Osteoblast (primary cell): ENCODE results near the gene CYSTM1. TPM values are rescaled to one million over a fixed set of nuclear protein-coding genes. Genes with fewer than 3 reads are reported as not detected.

Experiments used
- DNase-seq: peaks from one replicate; pipeline ENCODE4 v3.0.0; 2011; ENCODE audit warnings: low spot score, mixed read lengths; ENCODE audit not compliant: insufficient read length; ENCODE audit errors: missing footprints
- H2AFZ ChIP-seq: 2 replicates; pipeline ENCODE4 v1.6.0; 2011; ENCODE audit warnings: mild to moderate bottlenecking, low read length
- H3K27ac ChIP-seq: 2 replicates; pipeline ENCODE4 v1.5.1; 2011; ENCODE audit warnings: mild to moderate bottlenecking, low read depth, low read length, moderate library complexity
- H3K27me3 ChIP-seq: 2 replicates; pipeline ENCODE4 v1.6.0; 2012; ENCODE audit warnings: mild to moderate bottlenecking, control low read depth, inconsistent platforms, low read length, moderate library complexity; ENCODE audit not compliant: insufficient read depth
- H3K36me3 ChIP-seq: 2 replicates; pipeline ENCODE4 v1.5.1; 2011; ENCODE audit warnings: mild to moderate bottlenecking, low read length, control low read depth, moderate library complexity; ENCODE audit not compliant: insufficient read depth
- H3K4me1 ChIP-seq: 2 replicates; pipeline ENCODE4 v1.5.1; 2011; ENCODE audit warnings: mild to moderate bottlenecking, low read length, control low read depth, moderate library complexity; ENCODE audit not compliant: insufficient read depth
- H3K4me2 ChIP-seq: 2 replicates; pipeline ENCODE4 v1.6.0; 2011; ENCODE audit warnings: mild to moderate bottlenecking, low read length; ENCODE audit not compliant: insufficient read depth
- H3K4me3 ChIP-seq: fragments of 200-600 bp; sonication (generic); 3 replicates; pipeline ENCODE4 v1.5.1; 2012; ENCODE audit warnings: mild to moderate bottlenecking, low read length, inconsistent platforms; ENCODE audit not compliant: insufficient read depth
- H3K79me2 ChIP-seq: 2 replicates; pipeline ENCODE4 v1.6.0; 2012; ENCODE audit warnings: mild to moderate bottlenecking, low read length, control low read depth, inconsistent platforms; ENCODE audit not compliant: insufficient read depth
- H3K9me3 ChIP-seq: 2 replicates; pipeline ENCODE4 v1.5.1; 2011; ENCODE audit warnings: low read depth, low read length, control low read depth
- H4K20me1 ChIP-seq: 2 replicates; pipeline ENCODE4 v1.6.0; 2012; ENCODE audit warnings: mild to moderate bottlenecking, low read length, control low read depth; ENCODE audit not compliant: insufficient read depth
- total RNA-seq: library from RNA; depleted of rRNA; stranded (reverse); fragments of >200 nt; gene quantifications from 2 replicates; pipeline ENCODE4 v1.2.3, GENCODE V29; 2012
- TF ChIP-seq, protein P1 (sequence below): IDR thresholded peaks from 2 replicates; pipeline ENCODE4 v1.5.1; 2011; ENCODE audit warnings: mild to moderate bottlenecking, low read depth, low read length, moderate library complexity; ENCODE audit errors: extremely low read depth

CYSTM1 gene
- total RNA-seq, 1 donor: 27.9 TPM

DNA sequence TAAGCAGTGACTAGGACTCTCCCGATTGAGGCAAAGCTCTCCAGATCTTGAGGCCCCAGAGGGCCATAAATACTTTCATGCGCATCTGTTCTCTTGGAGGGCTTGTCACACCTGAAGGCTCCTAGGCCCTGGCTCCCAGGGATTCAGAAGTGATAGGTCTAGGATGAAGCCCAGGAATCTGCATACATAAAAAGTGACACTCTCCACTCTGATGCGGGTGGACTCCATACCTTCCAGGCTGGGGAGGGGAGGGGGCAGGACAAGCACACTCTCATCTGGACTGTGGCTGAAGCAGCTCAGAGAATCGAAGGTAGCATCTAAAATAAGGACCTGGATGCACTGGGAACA lies 9.1 kb upstream of the CYSTM1 start:
- DNase-seq: no peak
- peaks cover 3% of the 10 kb centered on the region for H4K20me1 ChIP-seq

DNA sequence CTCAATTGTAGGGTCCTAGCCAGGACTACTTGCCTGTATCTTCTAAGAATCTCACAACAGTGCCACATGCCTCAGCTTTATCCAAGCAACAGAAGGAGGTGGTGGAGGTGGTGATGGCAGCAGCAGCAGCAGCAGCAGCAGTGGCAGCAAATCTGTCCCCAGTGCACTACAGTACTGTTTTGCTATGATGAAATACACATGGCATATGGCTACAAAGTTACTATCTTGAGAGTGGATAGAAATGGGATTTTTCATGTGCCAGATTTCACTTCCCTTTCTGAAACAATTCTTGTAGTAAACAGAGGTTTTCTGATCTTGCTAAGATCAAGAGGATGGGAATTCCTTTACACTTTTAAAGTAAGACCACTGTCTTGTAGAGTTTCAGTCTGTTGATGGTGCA lies 8.1 kb upstream of the CYSTM1 start:
- Histone ChIP-seq H3K27ac (no peak overlapping the region), H4K20me1 (peaks cover 3% of the 10 kb centered on the region), H3K79me2 (no peaks in the 10 kb centered on the region), H3K27me3 (no peaks in the 10 kb centered on the region), H3K9me3 (no peaks in the 10 kb centered on the region), H3K4me1 (no peaks in the 10 kb centered on the region), H3K4me3 (no peak overlapping the region), H3K36me3 (no peaks in the 10 kb centered on the region), H3K4me2 (no peak overlapping the region), H2AFZ (no peak overlapping the region)
- TF ChIP-seq, protein P1, sequence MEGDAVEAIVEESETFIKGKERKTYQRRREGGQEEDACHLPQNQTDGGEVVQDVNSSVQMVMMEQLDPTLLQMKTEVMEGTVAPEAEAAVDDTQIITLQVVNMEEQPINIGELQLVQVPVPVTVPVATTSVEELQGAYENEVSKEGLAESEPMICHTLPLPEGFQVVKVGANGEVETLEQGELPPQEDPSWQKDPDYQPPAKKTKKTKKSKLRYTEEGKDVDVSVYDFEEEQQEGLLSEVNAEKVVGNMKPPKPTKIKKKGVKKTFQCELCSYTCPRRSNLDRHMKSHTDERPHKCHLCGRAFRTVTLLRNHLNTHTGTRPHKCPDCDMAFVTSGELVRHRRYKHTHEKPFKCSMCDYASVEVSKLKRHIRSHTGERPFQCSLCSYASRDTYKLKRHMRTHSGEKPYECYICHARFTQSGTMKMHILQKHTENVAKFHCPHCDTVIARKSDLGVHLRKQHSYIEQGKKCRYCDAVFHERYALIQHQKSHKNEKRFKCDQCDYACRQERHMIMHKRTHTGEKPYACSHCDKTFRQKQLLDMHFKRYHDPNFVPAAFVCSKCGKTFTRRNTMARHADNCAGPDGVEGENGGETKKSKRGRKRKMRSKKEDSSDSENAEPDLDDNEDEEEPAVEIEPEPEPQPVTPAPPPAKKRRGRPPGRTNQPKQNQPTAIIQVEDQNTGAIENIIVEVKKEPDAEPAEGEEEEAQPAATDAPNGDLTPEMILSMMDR: no peak
- no peak for DNase-seq

More for the DNA sequence above, 9.1 kb upstream of the CYSTM1 start:
- Histone ChIP-seq H3K27ac (no peak overlapping the region), H3K4me2 (no peak overlapping the region), H2AFZ (no peak overlapping the region), H3K4me1 (no peaks in the 10 kb centered on the region), H3K9me3 (no peaks in the 10 kb centered on the region), H3K36me3 (no peaks in the 10 kb centered on the region), H3K79me2 (no peaks in the 10 kb centered on the region), H3K4me3 (no peak overlapping the region), H3K27me3 (no peaks in the 10 kb centered on the region)
- TF ChIP-seq, protein P1: no peak

DNA sequence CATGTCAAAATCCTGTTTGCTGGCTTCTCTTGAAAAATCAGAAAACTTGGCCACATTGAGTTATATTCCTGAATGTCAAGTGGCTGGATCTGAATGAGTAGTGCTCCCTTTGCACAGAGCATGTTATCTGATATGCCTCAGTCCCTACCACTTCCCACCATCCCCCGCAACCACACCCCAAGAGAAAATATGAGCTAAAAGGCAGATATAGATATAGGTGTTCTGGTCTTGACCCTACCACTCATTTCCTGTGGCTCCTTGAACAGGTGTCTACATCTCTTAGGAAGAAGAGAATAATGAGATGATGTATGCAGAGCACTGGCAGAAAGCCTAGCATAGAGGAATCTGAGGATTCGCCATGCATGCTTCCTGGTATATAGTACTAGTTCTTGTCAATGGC lies 6.6 kb upstream of the CYSTM1 start:
- Histone ChIP-seq H3K27ac (no peak overlapping the region), H4K20me1 (peaks cover 3% of the 10 kb centered on the region), H3K4me3 (no peak overlapping the region), H3K4me2 (no peak overlapping the region), H3K79me2 (no peaks in the 10 kb centered on the region), H3K4me1 (no peaks in the 10 kb centered on the region), H3K27me3 (no peaks in the 10 kb centered on the region), H2AFZ (no peak overlapping the region), H3K9me3 (no peaks in the 10 kb centered on the region), H3K36me3 (no peaks in the 10 kb centered on the region)
- DNase-seq: no peak
- TF ChIP-seq, protein P1: no peak

DNA sequence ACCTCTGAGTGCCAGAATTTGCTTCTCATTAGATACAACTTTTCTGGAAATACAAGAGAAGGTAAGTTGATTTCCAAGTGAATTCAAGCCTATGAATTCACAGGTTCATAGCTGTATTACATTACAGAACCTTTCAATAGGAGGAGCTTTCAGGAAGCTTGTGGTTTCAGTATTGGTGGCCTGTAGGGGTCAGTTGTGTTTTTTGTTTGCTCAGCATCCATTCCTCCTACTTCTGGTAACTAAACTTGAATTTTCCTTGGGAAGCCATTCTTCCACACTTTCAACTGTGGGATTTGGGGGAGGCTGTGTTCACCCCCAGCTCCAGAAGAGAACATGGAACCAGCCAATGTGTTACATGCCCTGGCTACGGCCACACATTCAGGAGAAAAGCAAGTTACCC lies 5.6 kb upstream of the CYSTM1 start:
- Histone ChIP-seq H3K36me3 (no peaks in the 10 kb centered on the region), H3K4me1 (no peaks in the 10 kb centered on the region), H4K20me1 (peaks cover 3% of the 10 kb centered on the region), H3K4me2 (no peak overlapping the region), H3K27ac (no peak overlapping the region), H3K79me2 (no peaks in the 10 kb centered on the region), H2AFZ (no peak overlapping the region), H3K4me3 (no peak overlapping the region), H3K9me3 (no peaks in the 10 kb centered on the region), H3K27me3 (no peaks in the 10 kb centered on the region)
- TF ChIP-seq, protein P1: no peak
- DNase-seq: no peak
